ENCODE data around the gene ATP7A.

DNA sequence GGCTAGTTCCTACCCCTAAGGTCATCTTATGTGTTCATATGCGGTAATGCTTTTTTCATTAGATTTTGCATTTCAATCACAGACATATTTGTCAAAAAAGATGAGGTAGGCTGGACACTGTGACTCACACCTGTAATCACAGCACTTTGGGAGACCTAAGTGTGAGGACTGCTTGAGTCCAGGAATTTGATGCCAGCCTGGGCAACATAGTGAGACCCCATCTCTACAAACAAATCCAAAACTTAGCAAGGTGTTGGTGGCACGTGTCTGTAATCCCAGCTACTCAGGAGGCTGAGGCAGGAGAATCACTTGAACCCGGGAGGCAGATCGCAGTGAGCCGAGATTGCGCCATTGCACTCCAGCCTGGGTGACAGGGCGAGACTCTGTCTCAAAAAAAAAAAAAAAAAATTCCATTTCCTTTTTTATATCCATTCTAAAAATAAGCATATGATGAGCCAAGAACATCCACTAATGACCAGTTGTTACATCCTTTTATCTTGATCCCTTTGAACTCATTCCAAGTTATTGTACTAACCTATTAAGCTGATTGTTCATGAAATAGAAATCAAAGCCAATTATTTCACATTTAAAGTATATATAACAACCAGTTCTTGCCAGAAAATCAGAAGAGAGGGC lies 35.5 kb downstream of the ATP7A start:
- TF ChIP-seq, protein P1, sequence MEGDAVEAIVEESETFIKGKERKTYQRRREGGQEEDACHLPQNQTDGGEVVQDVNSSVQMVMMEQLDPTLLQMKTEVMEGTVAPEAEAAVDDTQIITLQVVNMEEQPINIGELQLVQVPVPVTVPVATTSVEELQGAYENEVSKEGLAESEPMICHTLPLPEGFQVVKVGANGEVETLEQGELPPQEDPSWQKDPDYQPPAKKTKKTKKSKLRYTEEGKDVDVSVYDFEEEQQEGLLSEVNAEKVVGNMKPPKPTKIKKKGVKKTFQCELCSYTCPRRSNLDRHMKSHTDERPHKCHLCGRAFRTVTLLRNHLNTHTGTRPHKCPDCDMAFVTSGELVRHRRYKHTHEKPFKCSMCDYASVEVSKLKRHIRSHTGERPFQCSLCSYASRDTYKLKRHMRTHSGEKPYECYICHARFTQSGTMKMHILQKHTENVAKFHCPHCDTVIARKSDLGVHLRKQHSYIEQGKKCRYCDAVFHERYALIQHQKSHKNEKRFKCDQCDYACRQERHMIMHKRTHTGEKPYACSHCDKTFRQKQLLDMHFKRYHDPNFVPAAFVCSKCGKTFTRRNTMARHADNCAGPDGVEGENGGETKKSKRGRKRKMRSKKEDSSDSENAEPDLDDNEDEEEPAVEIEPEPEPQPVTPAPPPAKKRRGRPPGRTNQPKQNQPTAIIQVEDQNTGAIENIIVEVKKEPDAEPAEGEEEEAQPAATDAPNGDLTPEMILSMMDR (IDR thresholded peaks at IDR 0.05): no peak
- no peak for TF ChIP-seq POLR2A (IDR thresholded peaks at IDR 0.05)
